ENCODE data around the gene MED13.

MED13 gene

GRCh38 chr17:62062944-62063343 is 2.1 kb downstream of the MED13 start:
- no peak overlapping the region; the same call in 1 of the 2 replicates for H3K27ac ChIP-seq (replicated peaks)
- DNase-seq (ENCODE audit: low read depth in 1 of 2, low spot score in 1 of 2), result no peak
- H3K4me3 ChIP-seq (replicated peaks; ENCODE audit: insufficient read depth, low read length), result peak overlapping the region; percentile 21
- no peaks in the 10 kb centered on the region for H3K27me3 ChIP-seq (ENCODE audit: insufficient read depth, poor library complexity, severe bottlenecking)
- TF ChIP-seq REST (IDR thresholded peaks at IDR 0.05; ENCODE audit: insufficient replicate concordance, low read depth), result no peak
- TF ChIP-seq SPI1 (IDR thresholded peaks at IDR 0.05; ENCODE audit: borderline replicate concordance, low read depth), result no peak
- no peak for TF ChIP-seq POLR2AphosphoS5 (IDR thresholded peaks at IDR 0.05; ENCODE audit: low read depth)
- TF ChIP-seq CTCF (IDR thresholded peaks at IDR 0.05; ENCODE audit: insufficient read depth, low read length), result no peak
- no peak for TF ChIP-seq GABPA (IDR thresholded peaks at IDR 0.05; ENCODE audit: low read depth)

GRCh38 chr17:62062302-62062701 is 2.8 kb downstream of the MED13 start:
- Histone ChIP-seq H3K27ac (replicated peaks) (no peak overlapping the region), H3K4me3 (replicated peaks; ENCODE audit: insufficient read depth, low read length) (no peak overlapping the region), H3K27me3 (ENCODE audit: insufficient read depth, poor library complexity, severe bottlenecking) (no peaks in the 10 kb centered on the region)
- TF ChIP-seq SPI1 (IDR thresholded peaks at IDR 0.05; ENCODE audit: borderline replicate concordance, low read depth) (no peak), REST (IDR thresholded peaks at IDR 0.05; ENCODE audit: insufficient replicate concordance, low read depth) (no peak), POLR2AphosphoS5 (IDR thresholded peaks at IDR 0.05; ENCODE audit: low read depth) (no peak), GABPA (IDR thresholded peaks at IDR 0.05; ENCODE audit: low read depth) (no peak), CTCF (IDR thresholded peaks at IDR 0.05; ENCODE audit: insufficient read depth, low read length) (no peak)
- no peak for DNase-seq (ENCODE audit: low read depth in 1 of 2, low spot score in 1 of 2)

- DNase-seq (ENCODE audit: low read depth in 1 of 2, low spot score in 1 of 2), result no peak
- no peak for TF ChIP-seq CTCF (IDR thresholded peaks at IDR 0.05; ENCODE audit: insufficient read depth, low read length)
- no peak for TF ChIP-seq REST (IDR thresholded peaks at IDR 0.05; ENCODE audit: insufficient replicate concordance, low read depth)
- no peak for TF ChIP-seq GABPA (IDR thresholded peaks at IDR 0.05; ENCODE audit: low read depth)
- no peak for TF ChIP-seq POLR2AphosphoS5 (IDR thresholded peaks at IDR 0.05; ENCODE audit: low read depth)
- no peak for TF ChIP-seq SPI1 (IDR thresholded peaks at IDR 0.05; ENCODE audit: borderline replicate concordance, low read depth)
- Histone ChIP-seq H3K4me3 (replicated peaks; ENCODE audit: insufficient read depth, low read length) (no peak overlapping the region), H3K27me3 (ENCODE audit: insufficient read depth, poor library complexity, severe bottlenecking) (no peaks in the 10 kb centered on the region), H3K27ac (replicated peaks) (no peak overlapping the region)
These were observed 5.7 kb downstream of the MED13 start for GRCh38 chr17:62059414-62059813.

Data from HL-60 (cell line).